Measurements from ENCODE around the gene MS4A15.

DNA sequence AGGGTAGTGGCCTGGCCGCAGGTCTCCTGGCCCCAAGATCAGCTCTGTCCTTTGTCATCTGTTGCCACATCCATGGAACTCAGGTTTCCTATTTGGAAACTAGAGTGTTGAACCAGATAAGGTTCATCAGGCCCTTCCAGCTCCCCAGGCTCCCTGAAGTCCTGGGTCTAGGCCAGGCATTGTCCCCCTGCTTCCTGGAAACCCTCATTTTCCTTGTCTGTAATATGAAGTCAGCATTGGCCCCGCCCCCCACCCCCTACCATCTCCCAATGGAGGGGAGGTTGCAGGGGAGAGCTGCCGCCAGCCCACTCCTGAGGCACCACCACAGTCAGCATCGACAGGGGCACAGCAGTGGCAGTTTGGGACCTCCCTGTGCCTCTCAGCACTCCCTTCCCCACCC is 19.5 kb downstream of the MS4A15 start:
- TF ChIP-seq, protein P1, sequence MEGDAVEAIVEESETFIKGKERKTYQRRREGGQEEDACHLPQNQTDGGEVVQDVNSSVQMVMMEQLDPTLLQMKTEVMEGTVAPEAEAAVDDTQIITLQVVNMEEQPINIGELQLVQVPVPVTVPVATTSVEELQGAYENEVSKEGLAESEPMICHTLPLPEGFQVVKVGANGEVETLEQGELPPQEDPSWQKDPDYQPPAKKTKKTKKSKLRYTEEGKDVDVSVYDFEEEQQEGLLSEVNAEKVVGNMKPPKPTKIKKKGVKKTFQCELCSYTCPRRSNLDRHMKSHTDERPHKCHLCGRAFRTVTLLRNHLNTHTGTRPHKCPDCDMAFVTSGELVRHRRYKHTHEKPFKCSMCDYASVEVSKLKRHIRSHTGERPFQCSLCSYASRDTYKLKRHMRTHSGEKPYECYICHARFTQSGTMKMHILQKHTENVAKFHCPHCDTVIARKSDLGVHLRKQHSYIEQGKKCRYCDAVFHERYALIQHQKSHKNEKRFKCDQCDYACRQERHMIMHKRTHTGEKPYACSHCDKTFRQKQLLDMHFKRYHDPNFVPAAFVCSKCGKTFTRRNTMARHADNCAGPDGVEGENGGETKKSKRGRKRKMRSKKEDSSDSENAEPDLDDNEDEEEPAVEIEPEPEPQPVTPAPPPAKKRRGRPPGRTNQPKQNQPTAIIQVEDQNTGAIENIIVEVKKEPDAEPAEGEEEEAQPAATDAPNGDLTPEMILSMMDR (IDR thresholded peaks at IDR 0.05 in 2 of 3, conservative IDR thresholded peaks at IDR 0.05 in 1 of 3; ENCODE audit: control insufficient read depth in 2 of 3, extremely low read depth in 1 of 3, insufficient read depth in 1 of 3, low read depth in 3 of 3, low read length in 3 of 3): no peak
- no peak for TF ChIP-seq POLR2A (IDR thresholded peaks at IDR 0.05; ENCODE audit: low read depth, low read length)
- no peak for TF ChIP-seq SP1 (IDR thresholded peaks at IDR 0.05; ENCODE audit: low read depth, low read length)
- TF ChIP-seq ZZZ3 (IDR thresholded peaks at IDR 0.05; ENCODE audit: control insufficient read depth, insufficient read length, low read depth): no peak
- TF ChIP-seq, protein P2, sequence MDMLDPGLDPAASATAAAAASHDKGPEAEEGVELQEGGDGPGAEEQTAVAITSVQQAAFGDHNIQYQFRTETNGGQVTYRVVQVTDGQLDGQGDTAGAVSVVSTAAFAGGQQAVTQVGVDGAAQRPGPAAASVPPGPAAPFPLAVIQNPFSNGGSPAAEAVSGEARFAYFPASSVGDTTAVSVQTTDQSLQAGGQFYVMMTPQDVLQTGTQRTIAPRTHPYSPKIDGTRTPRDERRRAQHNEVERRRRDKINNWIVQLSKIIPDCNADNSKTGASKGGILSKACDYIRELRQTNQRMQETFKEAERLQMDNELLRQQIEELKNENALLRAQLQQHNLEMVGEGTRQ (IDR thresholded peaks at IDR 0.05; ENCODE audit: borderline replicate concordance, low read depth, low read length): no peak
- no peak for TF ChIP-seq EP300 (IDR thresholded peaks at IDR 0.05; ENCODE audit: borderline replicate concordance in 1 of 2, control insufficient read depth in 1 of 2, low read depth in 2 of 2, low read length in 2 of 2)
- TF ChIP-seq ETV6 (conservative IDR thresholded peaks at IDR 0.05 in 1 of 2, IDR thresholded peaks at IDR 0.05 in 1 of 2; ENCODE audit: borderline replicate concordance in 1 of 2, low read depth in 1 of 2): no peak
- no peak for TF ChIP-seq ESRRA (IDR thresholded peaks at IDR 0.05; ENCODE audit: low read length)
- TF ChIP-seq SMC3 (IDR thresholded peaks at IDR 0.05; ENCODE audit: borderline replicate concordance, low read length): no peak

All from GM12878 (cell line).